ENCODE measurements around the gene LRRC75A. TPM values are rescaled to one million over a fixed set of nuclear protein-coding genes. Genes with fewer than 3 reads are reported as not detected.
"Not testable (repeated sequence)": the region's sequence is repeated elsewhere in the genome, so short reads cannot be mapped to it uniquely, and the experiment has no call there.

The LRRC75A gene
- total RNA-seq, 1 experiment from 2014 or later, result 0.24 TPM

DNA sequence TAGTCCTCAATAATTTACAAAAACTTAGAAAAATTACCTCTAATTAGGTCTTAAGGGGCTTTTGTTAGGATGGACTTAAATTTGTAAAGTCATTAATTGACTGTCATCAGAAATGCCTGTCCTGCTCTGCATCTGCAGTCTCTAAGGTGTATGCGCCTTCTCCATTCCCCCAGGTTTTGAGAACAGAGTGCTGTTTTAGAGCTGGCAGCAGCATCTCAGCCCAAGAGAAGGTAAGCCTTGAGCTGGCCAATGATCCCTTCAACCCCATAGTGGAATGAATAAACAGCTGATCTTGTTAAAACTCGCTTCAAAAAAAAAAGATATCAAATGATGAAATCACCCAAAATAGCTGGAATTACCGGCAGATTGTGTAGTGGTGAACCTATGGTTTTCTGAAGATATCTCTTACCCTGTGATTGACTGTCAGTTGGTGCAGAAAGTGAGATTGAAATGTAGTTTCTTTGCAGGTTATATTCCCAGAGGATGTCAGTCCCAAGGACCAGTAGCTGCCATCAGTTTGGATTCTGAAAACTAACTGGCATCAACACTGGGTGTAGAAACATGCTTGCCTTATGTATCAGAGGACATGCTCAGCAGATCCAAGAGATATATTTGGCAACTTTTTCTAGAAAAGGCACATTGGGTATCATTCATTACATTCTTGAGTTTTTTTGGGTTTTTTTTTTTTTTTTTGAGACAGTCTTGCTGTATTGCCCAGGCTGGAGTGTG, 50.9 kb downstream of the LRRC75A start:
- DNase-seq (ENCODE audit: low spot score), result no peak
- in situ Hi-C loops (cut with HindIII; ENCODE audit: low sequenced_read_pairs), result no loop called here

DNA sequence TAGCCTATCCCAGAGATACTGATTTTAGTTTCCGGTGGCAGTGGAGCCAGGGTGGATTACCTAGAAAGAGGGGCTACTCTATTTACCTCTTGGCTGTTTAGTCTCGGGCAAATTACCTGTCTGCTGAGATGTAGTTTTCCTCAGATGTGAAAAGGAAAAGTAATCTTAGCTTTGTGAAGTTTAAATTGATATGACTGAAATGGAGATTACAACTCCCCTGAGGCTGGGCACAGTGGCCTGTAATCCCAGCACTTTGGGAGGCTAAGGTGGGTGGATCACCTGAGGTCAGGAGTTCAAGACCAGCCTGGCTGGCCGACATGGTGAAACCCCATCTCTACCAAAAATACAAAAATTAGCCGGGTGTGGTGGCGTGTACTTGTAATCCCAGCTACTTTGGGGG, 51.6 kb downstream of the LRRC75A start:
- in situ Hi-C loops (cut with HindIII; ENCODE audit: low sequenced_read_pairs); DNase-seq (ENCODE audit: low spot score): not testable (repeated sequence)

DNA sequence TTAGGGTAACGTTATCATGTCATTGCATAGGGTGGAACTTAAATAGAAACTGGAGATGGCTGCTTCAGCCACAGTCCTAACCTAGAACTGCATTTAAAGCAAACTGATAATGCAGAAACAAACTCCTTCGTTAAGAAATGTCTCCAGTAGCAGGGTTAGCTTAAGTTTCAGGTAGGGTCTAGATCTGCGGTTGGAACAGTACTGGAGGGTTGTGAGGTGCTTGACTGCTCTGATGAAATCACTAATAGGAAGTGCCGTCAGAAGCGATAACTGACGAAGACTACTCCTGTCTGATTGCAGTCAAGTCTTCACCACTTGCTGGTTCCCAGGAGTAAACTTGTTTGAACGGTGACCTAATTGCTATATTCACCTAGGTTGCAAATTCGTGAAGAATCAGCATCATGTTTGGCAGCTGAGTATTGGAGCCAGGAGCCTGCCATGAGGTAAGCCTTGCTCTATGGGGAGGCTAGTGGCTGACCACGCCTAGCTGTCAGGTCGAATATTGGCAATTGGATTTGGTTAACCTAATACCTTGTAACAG, 52.1 kb downstream of the LRRC75A start:
- in situ Hi-C loops (cut with HindIII; ENCODE audit: low sequenced_read_pairs), result no loop called here

DNA sequence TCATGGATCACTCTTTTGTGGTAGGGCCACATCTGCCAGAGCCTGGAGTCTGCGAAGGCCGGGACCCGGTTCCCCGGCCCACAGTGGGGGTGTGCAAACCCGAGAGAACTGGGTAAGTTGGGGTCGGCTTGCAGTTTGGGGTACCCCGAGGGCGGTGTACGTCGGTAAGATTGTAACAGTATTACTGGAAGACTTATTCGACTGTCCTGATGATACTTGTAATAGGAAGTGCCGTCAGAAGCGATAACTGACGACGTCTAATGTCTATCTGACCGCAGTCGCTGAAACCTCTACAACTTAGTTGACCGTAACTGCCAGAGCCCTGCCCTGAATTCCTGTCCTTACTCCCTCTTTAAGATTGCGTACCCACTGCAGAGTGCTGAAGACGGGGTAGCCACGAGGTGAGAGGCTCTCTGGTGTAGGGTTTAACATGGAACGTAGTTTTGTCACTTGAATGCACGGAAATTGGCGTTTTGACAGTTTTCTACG, 52.6 kb downstream of the LRRC75A start:
- no peak for DNase-seq (ENCODE audit: low spot score)
- in situ Hi-C loops (cut with HindIII; ENCODE audit: low sequenced_read_pairs), result no loop called here

More for the DNA sequence above, 52.1 kb downstream of the LRRC75A start:
- DNase-seq (ENCODE audit: low spot score), result no peak

DNA sequence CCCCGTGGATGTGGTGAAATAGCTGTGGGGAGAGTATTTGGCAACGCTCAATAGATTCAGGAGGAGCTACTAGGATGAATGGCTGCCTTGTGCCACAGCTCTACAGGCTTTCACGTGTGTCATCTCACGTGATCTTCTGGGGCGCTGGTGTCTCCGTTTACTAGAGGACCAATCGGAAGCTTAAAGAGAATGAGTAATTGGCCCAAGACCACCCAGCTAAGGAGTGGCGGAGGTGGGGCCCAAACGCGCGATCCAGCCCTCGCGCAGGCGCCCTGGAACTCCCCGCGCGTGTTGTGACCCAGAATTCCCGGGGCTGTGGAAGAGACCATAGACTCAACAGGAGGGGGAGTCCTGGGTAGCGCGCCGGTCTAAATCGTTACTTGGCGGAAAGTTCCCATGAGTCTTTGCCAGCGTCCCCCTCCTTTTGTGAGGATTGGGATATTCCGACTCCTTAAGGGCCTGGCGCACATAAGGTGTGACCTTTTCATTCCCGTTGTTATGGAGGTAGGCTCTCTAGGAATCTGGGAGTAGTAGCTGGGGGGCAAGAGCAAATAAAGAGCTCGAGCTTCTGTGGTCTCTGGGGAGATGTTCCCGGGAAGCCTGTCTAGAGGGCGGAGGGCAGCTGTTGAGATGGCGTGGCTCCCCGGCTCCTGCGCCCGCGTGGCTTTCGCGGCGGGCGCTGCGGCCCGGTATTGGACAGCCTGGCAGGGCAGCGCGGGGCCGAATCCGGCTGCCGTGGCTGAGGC, 53.3 kb downstream of the LRRC75A start:
- in situ Hi-C loops (cut with HindIII; ENCODE audit: low sequenced_read_pairs), result no loop called here
- peak; percentile 99 for DNase-seq (ENCODE audit: low spot score)

DNA sequence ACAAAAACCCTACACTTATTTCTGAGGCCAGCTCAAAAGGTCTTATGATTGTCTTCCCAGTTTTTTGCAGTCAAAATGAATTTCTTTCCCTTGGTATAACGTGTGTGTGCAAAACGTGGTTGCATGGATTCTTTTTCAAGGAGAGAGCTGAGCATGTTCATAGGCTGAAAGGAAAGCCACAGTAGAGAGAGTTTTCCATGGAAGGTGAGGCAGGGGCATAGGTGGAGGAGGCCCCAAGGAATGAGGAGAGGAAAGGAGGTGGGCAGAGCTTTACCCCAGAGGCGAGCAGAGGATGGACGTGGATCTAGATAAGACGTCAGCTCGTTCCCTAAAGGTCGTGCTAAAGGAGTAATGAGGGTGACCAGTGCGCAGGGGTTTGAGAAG, 53.8 kb downstream of the LRRC75A start:
- no peak for DNase-seq (ENCODE audit: low spot score)
- in situ Hi-C loops (cut with HindIII; ENCODE audit: low sequenced_read_pairs), result no loop called here

DNA sequence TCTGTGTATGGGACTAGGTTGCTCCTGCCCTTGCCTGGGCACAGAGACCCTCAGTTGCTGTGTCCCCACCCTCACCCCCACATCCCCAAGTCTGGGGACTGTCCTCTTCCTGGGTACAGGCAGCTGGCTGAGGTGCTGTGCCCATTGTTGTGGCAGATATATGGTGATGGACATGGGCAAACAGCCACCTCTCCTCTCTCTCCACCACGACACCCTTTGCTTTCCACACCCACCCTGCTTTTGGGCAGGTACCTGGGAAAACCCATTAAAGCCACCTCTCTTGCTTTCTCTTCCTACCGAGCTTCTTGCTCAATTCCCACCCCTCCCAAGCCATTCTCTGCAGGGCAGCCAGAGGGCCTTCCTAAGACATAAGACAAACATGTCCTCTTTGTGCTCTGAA, 54.9 kb downstream of the LRRC75A start:
- in situ Hi-C loops (cut with HindIII; ENCODE audit: low sequenced_read_pairs), result no loop called here
- DNase-seq (ENCODE audit: low spot score), result no peak

DNA sequence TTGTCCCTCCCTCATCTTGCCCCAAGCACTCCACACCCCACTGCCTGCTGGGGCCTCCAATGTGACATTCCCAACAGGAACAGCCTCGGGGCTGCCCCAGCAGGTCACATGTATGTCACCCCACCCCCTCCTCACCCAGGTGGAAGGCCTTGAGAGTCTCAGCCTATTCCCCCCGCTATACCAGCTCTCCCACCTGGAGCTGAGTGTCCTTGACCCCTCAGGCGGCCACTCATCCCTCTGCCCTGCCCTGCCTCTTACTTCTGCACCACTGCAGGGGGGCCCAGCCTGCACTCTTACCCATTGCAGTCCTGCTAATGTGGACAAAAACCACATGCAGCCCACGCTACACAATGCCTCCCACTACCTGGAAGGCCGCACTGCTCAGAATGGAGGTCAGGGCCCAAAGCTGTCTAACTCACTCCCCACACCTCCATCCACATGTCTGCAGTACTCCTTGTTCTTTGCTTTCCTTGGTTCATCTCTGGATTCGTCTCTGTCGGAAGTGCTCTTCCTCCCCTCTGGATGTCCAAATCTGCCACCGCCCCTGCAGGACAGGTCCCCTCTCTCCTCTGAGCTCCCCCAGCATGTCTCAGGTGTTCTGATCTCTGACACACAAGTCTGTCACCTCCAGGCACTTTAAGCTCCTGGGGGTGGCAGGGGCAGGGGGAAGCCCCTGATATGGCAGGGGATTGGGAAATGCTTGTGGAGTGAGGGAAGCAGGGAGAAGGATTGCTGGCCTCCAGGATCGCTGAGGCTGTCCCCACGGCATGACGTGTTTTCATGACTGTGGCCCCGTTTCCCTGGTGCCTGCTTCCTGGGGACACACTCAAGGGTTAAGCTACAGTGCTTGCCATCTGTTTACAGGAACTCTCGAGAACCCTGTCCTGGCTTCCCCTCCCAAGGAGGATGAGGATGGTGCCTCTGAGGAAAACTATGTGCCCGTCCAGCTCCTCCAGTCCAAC, 55.8 kb downstream of the LRRC75A start:
- in situ Hi-C loops (cut with HindIII; ENCODE audit: low sequenced_read_pairs), result no loop called here
- no peak for DNase-seq (ENCODE audit: low spot score)

DNA sequence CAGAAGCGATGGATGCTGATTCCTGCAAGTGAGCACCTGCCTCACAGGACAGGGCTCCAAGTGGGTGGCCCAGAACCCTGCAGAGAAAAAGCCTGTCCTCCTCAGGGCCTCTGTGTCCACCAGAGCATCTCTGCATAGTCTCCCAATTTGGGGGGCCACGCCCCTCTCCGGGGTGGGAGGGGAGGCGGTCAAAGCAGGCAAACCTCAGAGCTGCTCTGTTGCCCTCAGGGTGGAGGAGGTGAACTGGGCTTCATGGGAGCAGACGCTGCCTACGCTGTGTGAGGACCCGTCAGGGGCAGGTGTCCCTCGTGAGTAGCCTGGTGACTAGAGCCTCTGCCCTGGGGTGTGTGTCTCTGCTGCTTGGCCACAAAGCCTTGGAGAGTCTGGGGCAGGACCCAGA, 57.3 kb downstream of the LRRC75A start:
- no peak for DNase-seq (ENCODE audit: low spot score)
- in situ Hi-C loops (cut with HindIII; ENCODE audit: low sequenced_read_pairs), result no loop called here

DNA sequence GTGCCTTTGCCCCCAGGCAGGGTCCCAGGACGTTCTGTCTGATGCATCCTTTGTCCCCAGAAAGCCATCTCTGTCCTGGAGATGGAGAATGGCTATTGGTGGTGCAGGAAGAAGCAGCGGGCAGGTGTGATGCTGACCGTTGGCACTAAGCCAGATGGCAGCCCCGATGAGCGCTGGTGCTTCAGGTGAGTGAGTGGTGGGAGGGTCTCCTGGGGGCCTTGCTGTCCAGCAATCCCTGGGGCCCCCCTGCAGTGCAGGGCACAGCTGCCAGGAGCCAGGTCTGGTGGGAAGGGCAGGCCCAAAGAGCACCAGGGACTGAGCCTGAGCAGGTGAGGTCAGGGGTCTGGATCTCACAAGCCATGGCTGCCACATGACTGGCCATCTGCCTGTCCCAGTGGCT, 58.5 kb downstream of the LRRC75A start:
- DNase-seq (ENCODE audit: low spot score), result no peak
- in situ Hi-C loops (cut with HindIII; ENCODE audit: low sequenced_read_pairs), result no loop called here

DNA sequence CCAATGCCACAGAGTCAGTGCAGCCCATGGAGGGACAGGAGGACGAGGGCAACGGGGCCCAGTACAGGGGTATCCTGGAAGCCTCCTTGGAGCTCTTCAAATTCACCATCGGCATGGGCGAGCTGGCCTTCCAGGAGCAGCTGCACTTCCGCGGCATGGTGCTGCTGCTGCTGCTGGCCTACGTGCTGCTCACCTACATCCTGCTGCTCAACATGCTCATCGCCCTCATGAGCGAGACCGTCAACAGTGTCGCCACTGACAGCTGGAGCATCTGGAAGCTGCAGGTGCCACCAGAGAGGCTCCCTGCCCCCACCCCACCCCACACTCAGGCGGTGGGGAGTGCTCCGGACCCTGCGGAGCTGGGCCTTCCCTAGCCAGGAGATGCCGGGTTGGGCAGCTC, 60.0 kb downstream of the LRRC75A start:
- no peak for DNase-seq (ENCODE audit: low spot score)
- in situ Hi-C loops (cut with HindIII; ENCODE audit: low sequenced_read_pairs), result no loop called here

DNA sequence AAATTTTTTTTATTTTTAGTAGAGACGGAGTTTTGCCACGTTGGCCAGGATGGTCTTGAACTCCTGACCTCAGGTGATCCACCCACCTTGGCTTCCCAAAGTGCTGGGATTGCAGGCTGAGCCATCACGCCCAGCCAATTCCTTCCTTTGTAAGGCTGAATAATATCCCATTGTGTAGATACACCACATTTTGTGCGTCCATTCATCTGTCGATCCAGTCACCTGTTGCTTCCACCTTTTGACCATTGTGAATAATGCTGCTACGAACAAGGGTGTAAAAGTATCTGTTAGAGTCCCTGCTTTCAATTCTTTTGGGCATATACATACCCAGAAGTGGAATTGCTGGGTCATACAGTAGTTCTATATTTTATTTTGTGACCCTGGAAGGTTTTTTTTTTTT, 61.3 kb downstream of the LRRC75A start:
- in situ Hi-C loops (cut with HindIII; ENCODE audit: low sequenced_read_pairs), result no loop called here
- DNase-seq (ENCODE audit: low spot score), result no peak

DNA sequence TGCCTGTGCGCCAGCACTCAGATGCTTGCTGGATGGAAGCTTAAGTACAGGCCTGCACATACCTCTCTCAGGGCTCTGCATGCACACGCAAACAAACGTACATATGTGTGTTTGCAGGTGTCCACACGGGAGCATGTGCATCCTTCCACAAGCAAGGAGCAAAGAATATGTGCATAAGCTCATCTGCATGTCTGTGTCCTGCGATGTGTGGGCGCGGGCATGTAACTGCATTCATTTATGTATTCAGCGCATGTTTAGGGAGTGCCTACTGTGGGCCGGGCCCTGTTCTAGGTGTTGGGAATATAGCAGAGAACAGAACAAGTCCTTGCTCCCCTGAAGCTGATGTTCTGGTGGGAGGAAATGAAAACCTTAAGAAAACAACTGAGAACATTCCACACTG, 62.9 kb downstream of the LRRC75A start:
- no peak for DNase-seq (ENCODE audit: low spot score)
- in situ Hi-C loops (cut with HindIII; ENCODE audit: low sequenced_read_pairs), result no loop called here

DNA sequence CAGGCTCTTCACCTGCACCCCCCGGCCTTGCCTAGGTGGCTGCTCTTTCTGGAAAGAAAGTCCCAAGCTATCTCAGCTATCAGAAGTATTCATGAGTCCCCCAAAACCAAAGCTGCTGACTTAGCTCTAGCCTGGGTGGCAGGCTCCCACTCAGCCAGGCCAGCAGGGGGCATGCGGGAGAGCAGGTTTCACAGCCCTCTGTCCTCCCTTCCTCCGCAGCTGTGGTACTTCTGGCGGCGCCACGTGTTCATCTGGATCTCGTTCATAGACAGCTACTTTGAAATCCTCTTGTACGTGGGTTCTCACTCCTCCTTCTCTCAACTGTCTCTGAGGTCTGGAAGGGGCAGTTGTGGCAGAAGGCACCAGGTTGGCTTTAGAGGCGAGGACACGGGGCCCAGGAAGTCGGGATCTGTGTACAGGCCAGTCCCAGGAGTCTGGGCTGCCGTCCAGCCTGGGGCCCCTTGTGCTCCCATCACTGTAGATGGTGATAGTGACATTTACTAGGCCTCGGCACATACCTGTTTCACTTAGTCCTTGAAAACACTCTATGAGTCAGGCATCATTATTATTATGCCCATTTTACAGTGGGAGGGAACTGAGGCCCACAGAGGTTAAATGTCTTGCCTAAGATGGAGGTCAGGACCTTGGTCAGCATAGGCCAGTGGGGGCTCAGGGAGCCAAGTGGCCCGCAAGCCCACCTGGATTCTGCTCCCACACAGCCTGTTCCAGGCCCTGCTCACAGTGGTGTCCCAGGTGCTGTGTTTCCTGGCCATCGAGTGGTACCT, 63.7 kb downstream of the LRRC75A start:
- DNase-seq (ENCODE audit: low spot score), result no peak
- in situ Hi-C loops (cut with HindIII; ENCODE audit: low sequenced_read_pairs), result no loop called here

DNA sequence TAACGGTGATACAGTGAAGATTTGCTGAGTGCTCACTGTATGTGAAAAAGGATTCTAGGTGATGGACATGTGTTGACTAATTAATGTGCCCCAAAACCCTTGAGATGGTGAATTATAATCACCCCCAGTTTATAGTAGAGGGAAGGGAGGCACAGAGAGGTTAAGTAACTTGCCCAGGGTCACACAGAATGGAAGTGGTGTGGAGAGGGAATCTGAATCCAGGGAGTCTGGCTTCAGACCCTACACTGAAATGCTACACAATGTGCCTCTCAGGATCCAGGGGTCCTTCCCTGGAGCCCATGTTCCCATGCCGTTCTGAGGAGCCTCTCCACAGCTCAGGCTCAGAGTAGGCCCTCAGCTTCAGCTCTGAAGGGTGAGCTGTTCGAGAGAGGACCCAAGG, 65.0 kb downstream of the LRRC75A start:
- DNase-seq (ENCODE audit: low spot score), result no peak
- in situ Hi-C loops (cut with HindIII; ENCODE audit: low sequenced_read_pairs), result no loop called here

DNA sequence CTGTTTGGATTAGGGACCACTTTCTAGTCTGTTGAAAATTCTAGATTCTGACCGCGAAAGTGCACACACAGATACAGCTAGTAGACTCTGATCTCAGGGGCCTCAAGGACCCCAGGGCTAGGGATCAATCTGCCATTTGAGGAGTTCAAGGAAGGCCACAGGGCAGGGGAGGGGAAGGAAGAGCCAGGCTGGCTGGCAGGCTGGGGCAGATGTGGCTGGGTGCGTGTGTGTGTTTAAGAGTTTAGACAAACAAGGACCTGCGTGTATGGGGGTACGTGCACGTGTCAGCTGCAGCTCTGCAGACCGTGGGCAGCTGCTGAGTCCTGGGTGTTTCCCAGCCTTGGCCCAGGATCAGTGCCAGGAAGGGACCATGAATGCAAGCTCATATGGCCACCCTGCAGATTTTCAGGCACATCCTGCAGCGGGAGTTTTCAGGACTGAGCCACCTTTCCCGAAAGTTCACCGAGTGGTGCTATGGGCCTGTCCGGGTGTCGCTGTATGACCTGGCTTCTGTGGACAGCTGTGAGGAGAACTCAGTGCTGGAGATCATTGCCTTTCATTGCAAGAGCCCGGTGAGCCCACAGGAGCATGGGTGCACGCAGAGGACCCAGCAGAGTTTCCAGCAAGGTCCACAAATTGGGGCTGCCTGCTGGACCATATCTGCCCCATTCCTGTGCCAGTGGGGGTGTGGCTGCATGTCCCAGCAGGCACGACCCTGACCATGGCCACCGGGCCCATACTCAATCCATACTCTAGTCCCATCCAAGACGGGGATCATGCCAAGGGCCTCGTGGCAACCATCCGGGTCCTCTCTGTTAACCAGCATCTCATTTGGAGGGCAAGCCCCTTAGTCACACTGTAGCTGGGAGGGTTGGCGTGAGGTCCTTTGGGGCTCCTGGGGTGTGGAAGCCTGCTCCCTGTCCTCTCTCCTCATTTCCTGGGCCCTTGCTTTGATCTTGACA, 66.0 kb downstream of the LRRC75A start:
- no peak for DNase-seq (ENCODE audit: low spot score)
- in situ Hi-C loops (cut with HindIII; ENCODE audit: low sequenced_read_pairs), result no loop called here

DNA sequence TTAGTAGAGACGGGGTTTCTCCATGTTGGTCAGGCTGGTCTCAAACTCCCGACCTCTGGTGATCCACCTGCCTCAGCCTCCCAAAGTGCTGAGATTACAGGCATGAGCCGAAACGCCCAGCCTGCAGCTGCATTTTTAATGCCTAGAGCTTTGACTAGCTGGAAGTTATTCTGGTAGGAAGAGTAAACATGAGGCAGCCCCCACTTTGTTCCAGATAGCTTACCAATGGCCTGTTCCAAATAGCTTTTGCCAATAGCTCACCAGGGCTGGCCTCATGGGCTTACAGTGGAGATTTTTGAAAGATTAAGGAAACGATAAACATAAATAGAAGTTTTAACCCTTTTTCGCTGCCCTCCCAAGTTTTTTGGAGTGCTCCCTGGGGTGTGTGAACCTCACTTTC, 66.8 kb downstream of the LRRC75A start:
- DNase-seq (ENCODE audit: low spot score), result no peak
- in situ Hi-C loops (cut with HindIII; ENCODE audit: low sequenced_read_pairs), result no loop called here
